DLD1 (cell line): ENCODE results near the gene NELL2.
"Not testable (repeated sequence)": the region's sequence is repeated elsewhere in the genome, so short reads cannot be mapped to it uniquely, and the experiment has no call there.

Experiments used
- in situ Hi-C: cut with HindIII; loops from 2 replicates; pipeline ENCODE4 v1.10.0; 2017; ENCODE audit warnings: low sequenced_read_pairs

The NELL2 gene

DNA sequence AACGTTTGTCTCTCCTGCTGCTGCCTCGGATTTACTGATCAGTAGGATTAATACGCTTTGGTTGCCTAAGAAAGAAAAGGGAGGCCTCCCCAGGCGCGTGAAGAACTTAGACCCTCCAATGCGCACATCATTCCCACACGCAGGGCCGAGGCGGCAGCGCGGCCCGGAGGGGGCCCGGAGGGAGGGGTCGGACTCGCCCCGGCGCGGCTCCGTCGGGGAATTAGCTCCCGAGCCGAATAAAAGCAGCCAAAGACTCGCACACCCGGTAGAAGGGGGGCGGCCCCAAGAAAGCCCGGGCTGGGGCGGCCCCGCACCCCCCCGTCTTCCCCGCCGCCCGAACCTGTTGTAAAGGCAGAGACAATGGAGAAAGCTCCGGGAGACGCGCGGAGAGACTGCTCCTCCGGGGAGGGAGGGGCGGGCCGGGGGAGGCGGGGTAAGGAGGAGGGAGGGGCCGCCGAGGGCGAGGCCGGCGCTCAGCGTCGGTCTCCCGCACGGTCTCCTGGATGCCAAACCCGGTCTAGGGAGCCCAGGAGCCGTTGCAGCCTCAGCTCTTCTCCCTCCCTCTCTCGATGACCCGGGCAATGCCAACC lies at the start of gene NELL2:
TSS of gene NELL2 (minus strand) at position 362 of the 590 bp plus-strand sequence. CDS start 446 bp downstream, outside the sequence.
- in situ Hi-C loops: no loop called here

DNA sequence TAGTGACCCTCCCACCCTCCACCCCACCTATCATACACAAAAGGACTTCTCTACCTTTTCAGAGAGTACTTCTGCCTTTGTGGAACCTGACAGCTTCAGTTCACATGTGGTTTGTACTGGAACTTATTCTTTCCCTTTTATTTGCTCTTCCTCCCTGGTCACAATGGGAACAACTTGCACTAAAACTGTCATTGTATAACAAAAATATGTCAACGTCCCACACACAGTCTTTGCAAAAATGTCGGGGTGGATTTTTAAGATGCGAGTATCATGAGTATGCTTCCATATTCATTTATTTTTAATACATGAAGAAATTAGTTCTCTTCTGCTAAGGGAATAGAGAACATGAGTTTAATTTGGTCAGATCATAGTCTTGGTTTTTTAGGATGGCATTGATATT lies 45.6 kb upstream of the NELL2 start:
- in situ Hi-C loops: no loop called here

DNA sequence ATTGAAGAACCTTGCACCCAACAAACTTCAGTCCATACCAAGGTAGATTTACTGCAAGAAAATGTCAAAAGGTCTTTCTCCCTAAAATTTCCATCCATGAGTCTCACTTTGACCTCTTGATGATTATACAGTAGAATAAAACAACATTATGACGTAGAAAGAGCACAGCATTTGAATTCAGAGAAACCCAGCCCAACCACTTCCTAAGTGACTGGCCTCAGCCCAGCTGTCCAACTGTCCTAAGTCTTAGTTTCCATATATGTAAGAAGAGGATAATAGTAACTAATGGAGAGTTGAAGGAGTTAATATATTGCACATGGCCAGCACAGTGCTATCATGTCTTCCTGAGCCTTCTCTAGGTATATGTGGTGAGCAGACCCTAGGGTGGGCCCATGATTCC lies 41.0 kb upstream of the NELL2 start:
- in situ Hi-C loops: no loop called here

DNA sequence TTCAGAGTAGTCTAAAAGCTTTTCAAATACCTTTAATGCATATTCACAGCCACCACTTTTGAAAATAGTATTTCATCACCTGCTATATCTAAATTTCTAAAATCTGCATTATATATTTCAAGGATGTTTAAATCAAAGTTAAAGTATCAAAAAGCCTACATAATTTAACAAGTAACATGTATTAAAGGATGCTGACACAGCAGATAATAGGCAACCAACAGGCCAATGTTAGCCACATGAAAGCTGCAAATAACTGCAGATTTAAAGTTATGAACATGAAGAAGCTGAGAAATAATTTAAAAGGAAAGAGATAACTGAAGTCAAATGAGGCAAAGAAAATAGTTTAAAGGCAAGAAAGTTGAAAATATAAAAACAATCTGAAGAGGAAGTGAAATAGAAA lies 39.8 kb upstream of the NELL2 start:
- in situ Hi-C loops: no loop called here

DNA sequence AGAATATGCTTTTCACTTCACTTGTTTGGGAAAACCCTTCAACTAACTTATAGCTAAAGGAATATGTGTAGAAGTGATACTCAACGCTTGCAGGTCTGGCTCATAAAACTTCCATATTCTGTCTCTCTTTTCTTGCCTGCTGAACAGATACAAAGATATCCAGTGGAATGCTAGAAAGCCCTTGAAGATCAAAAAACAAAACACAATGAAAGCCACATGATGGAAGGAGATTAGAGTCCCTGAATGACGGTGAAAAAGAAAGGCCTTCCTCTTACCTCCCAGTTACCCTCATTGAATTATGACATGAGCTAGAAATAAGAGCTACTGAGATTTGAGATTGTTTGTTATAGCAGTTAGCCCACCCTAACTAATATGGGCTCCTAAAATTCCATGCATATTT lies 28.2 kb upstream of the NELL2 start:
- in situ Hi-C loops: no loop called here

DNA sequence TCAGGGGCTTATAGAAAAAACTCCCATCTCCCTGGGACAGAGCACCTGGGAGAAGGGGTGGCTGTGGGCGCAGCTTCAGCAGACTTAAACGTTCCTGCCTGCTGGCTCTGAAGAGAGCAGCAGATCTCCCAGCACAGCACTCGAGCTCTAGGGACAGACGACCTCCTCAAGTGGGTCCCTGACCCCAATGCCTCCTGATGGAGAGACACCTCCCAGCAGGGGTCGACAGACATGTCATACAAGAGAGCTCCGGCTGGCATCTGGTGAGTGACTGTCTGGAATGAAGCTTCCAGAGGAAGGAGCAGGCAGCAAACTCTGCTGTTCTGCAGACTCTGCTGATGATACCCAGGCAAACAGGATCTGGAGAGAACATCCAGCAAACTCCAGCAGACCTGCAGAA lies 22.0 kb upstream of the NELL2 start:
- in situ Hi-C loops: not testable (repeated sequence)

DNA sequence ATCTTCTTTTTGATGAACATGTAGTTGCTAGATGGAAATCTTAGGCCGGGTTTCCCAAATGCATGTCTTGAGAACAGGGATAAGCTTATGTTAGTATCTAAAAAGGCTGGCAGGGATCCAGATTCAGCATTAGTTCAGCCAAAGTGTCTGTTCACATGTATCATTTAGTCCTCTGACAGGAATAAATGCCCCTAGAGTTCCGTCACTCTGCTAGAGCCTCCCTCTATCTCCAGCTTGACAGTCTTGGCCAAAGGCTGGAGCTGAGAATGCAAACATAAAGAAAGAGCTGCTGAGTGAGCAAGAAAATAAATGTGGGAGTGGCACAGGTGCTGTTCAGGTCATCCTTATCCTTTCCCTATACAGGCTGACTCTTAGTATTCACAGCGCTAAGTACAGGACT lies 13.8 kb upstream of the NELL2 start:
- in situ Hi-C loops: no loop called here

DNA sequence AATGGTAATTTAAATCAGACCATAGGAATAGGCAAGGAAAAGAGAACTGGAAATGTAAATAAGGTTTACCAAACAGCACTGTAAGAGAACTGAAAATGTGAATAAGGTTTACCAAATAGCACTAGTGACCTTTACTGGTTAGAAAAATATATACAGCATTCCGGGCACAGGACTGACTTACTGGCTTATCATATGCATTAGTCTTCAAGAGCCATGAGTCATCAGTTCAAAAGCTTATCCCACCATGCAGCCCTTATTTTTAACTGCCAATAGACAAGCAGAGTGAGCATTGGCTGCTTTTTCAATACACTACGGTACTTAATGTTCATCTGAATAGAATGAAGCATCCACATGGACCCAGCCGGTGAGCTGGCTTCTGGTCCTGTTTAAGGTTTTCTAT lies 13.0 kb upstream of the NELL2 start:
- in situ Hi-C loops: no loop called here

DNA sequence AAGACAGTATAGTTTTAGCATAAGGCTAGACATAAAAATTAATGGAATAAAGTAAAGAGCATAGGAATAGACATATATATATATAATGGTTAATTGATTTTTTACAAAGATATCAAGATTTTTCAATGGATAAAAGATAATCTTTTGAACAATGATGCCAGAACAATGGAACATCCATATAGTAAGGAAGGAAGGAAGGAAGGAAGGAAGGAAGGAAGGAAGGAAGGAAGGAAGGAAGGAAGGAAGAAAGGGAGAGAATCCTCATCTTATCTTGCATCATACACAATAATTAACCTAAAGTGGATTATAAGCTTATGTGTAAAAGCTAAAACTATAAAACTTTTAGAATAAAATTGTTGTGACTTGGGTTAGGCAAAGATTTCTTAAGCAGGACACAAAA lies 9.8 kb upstream of the NELL2 start:
- in situ Hi-C loops: no loop called here

DNA sequence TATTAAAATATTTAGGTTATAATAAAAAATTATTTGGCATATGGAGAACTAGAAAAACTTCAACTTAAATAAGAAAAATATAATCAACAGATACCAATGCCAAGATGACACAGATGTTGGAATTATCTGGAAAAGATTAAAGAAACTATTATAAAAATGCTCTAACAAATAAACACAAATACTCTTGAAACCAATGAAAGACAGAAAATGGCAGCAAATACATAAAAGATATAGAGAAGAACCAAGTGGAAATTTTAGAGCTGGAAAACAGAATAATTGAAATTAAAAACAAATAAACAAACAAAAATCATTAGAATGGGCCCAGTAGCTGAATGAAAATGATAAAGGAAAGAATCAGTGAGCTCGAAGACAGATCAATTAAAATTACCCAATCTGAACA lies 5.1 kb upstream of the NELL2 start:
- in situ Hi-C loops: no loop called here

DNA sequence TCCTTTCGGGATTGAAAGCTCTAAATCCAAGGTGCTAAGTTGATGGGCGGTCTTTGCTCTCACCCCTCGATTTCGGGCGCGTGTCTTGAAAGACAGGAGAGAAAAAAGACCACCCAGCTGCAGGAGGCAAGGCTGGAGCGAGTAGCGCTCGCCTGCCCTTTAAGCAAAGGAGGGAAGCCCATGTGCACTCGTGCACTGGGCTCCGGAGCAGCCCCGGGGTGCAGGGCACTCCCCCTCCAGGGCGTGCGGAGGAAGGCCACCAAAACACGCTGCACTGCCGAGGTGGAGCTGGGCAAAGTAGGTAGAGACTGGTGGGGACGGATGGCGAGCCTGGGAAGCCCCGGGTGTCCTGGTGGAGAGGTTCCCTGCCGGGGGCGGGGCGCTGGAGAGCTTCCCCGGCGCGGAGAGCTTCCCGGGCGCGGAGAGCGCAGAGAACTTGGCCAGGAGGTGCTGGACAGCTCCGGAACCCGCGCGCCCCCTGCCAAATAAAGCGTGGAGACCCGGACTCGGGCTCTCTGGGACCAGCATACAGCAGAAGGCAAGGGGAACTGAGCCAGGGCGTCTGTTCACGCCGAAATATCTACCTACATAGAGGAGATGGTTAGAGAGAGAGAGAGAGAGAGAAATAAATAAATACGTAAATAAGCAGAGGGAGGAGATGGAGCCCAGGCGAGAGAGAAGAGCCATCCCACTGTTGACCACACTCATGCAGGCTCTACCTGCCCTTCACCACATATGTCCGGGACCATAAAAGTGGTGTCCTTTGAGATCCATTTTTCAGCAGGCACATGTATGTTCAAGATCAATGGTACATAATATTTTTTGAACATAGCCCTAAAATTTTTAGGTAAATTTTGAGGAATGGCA lies 662 bp upstream of the NELL2 start:
- in situ Hi-C loops: no loop called here

DNA sequence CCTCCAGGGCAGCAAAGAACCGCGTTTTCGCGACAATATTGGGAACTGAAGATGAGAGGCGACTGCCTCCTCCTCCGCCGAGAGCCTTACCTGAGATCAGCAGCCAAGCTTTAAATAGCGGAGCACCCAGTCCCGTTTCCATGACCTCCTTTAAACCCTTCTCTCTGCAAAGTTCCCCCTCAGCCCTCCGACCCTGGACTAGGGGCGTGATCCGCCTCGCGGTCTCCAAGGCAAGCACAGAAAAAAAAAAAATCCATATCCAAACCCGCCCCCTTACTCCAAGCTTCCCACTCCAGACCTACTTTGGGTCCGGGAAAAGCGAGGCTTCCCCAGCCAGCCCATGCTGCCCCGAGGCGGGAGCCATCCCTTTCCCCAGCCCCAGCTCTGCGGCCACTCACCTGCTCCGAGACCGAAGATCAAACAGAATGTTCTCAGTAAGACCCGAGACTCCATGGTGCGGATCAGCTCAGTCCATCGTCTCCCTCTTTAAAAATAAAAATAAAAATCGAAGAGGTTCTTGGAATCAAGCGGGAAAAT lies 630 bp downstream of the NELL2 start:
- in situ Hi-C loops: no loop called here

DNA sequence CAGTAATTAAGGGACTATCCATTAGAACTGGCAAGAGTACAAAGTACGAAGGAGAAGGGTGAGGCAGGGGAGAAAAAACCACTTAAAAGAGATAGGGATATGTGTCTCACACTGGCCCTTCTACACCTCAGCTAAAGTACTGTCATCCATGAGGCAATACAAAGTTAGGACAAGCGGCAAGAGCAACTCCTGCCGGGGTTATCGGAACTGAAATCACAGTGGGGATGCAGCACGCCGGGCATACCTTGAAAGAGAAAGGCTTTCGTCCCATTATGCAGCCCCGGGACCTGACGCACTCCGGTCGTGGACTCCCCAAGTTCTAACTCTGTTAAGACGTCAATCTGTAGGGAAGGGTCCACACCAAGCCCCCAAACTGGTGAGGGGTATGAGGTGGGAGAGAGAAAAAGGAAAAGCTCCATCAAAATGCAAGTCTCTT lies 1.1 kb downstream of the NELL2 start:
- in situ Hi-C loops: no loop called here

DNA sequence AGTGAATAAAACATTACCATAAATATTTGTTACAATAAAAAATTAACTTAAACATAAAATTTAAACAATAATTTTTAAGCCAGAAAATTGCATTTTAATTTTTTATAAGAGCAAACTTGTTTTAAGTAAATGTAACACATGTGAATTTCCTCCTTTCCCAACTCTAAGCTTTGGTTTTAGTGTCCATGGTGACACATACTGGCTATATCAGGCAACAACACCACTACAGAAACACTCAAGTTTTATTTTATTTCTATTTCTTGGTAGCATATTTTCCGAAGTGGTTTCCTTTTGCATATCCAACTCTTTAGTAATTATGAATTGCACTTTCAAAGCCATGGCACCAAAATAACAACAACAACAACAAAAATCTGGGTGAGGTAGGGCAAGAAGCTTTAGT lies 2.2 kb downstream of the NELL2 start:
- in situ Hi-C loops: no loop called here

DNA sequence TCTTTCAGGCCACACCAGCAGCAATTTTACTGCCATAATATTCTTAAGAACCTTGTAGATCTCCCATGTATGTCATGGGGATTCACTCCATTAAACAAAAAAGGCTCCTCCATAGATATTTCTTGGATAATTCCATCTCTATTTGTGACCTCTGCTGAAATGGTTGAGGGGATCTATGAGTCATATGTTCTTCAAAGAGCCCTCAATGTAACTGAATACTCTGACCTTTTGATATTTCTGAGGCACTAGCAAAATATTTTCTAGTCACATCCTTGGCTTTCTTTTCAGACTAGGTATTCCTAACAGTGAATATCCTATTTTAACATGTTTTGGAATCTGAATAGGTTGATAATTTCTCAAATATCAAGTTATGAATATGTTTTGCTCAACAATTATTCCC lies 6.6 kb downstream of the NELL2 start:
- in situ Hi-C loops: no loop called here

DNA sequence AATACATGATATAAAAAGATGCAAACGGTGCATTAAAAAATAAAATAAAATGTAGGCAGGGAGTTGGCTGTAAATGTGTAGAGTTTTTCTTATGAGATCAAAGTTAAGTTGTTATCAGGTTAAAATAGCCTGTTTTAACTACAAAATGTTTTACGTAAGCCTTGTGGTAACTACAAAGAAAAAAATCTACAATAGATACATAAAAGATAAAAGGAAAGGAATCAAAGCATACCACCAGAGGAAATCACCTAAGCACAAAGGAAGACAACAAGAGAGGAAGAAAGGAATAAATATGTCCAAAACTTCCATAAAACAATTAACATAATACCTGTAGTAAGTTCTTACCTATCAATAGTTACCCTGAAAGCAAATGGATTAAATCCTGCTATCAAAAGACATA lies 12.2 kb downstream of the NELL2 start:
- in situ Hi-C loops: no loop called here

DNA sequence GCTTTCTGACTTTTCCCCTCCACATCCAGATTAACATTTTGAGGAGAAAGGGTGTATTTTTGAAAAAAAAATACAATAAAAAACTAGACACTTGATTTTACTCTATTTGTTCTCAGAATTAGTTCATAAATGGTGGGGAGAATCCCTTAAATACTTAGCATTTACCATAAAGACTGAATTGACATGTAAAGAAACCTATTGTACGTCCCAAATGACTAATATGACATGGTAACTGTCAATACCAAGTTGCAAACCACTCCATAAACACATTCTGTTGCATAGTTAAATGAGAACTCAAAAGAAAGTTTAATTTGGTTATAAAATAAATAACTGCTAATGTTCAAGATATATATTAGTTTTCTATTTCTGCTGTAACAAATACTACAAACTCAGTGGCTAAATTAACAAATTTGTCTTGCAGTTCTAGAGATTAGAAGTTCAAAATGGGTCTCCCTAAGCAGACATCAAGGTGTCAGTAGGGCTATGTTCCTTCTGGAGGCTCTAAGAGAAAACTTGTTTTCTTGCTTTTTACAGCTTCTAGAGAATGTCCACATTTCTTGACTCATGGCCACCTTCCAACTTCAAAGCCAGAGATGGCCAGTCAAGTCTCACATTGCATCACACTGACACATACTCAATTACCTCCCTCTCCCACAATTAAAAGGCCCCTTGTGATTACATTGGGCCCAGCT lies 16.0 kb downstream of the NELL2 start:
- in situ Hi-C loops: no loop called here

DNA sequence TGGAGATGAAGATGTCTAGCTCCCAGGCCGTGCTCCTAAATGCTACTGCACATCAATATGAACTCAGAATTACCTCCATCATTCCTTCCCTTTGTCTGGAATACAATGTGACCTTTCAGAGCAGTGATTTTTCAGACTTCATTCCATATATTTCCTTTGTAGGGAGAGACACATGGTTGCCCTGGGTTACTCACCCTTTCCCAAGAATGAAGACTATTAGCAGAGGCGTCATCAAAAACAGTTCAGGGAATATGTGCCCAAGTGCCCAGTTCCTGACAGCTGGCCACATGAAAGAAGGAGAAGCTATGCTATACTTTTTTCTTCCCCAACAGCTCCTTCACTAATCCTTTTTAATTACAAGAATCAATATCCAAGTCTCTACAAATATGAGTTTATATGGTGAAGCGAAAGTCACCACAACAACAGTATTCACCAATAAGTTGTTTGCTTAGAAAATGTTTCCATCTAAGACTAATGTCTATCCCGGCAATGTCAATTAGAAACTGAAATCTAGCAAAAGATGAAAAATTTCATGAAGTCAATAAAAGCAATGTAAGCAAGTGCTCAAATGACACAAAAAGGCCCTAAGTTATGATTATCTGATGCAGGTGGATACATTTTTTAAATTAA lies 17.8 kb downstream of the NELL2 start:
- in situ Hi-C loops: no loop called here

DNA sequence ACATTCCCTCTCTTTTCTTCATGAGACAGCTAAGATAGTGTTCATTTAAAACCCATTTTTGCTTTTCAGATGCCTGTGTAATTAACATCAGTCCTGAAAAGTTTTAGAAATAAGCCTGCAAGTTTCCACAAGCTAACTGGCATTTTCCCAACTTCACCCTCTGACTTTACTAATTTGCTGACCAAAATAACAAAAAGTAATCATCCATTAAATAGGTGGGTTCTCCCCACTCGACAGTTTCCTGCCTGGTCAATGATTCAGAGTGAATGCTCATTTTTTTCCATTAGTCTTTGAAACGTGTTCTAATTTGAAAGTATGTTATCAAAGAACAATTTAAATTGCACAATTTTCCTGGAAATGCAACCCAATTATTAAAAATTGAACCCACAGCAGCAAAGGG lies 23.6 kb downstream of the NELL2 start:
- in situ Hi-C loops: no loop called here

DNA sequence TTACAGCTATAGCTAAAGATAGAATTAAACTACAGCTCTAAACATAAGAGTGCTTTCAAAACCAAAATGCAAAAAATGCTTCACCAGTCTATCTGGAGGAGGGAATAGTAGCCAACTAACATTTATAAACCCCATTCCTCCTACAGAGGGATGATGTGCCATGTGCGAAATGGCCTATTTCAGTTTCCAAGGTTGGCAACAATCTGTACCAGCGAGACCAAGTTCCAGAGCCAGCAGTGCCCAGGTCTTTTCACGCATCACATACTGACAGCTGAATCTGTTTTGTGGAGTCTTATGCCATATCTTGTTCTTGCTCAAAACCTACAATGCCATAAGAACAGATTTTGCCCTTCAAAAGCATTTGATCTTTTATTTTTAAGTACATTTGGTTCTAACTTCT lies 24.5 kb downstream of the NELL2 start:
- in situ Hi-C loops: no loop called here

DNA sequence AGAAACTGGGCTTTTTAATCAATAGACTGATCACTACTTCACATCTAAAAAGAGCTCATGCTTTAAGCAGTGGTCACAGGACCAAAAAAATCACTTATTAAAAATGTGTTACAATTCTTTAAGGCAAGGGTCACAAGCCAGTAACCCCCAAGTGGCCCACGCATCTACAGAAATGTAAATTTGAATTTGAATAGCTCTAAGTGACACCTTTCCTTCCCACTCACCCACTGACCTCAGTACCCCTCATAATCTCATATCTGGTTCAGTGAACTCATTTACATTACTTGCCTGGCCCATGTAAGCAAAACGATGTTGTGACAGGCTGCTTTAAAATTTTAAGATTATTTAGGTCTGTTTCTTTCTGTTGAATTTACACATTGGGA lies 27.4 kb downstream of the NELL2 start:
- in situ Hi-C loops: no loop called here
